ENCODE data around the gene MICU1. TPM values are rescaled to one million over a fixed set of nuclear protein-coding genes. Genes with fewer than 3 reads are reported as not detected.

Gene MICU1
- total RNA-seq, 1 donor from 2014 or later: 79.8 TPM

DNA sequence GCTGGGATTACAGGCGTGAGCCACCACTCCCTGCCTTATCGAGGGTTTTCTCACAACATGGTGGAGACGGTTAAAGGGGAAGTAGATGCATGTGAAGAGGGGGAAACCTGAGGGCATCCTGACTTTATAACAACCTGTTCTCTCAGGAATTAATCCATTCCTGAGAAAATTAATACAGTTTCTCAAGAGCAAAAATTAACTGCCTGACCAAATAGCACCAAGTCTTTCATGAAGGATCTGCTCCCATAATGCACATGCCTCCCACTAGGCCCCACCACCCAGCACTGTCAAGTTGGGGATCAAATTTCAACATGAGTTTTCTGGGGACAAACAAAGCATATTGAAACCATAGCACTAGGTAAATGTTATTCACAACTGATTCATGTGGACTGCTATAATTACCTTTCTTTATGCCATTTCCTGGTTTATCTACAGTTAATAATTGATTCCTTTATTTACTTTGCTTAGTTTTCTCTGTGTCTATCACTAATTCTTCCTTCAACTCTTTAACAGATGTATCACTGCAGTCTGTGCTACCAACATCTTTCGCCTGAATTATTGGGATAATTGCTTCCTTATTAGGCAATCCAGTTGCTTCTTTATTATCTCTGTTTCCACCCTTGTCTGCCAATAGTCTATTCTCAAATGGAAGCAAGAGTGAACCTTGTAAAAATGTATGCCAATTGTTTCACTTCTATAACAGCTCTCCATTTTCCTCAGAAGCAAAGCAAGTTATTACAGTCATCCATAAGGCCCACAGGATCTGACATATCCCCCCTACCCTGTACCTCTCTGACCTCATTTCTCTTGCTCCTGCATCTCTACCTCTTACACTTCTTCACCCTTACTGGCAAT is 12.9 kb upstream of the MICU1 start:
- H3K27ac ChIP-seq: no peak overlapping the region
- peaks cover 2% of the 10 kb centered on the region for H3K27me3 Mint-ChIP-seq (ENCODE audit: insufficient read depth, low read depth)
- H4K20me1 ChIP-seq (ENCODE audit: low read depth): no peaks in the 10 kb centered on the region
- no peaks in the 10 kb centered on the region for H3F3A ChIP-seq (ENCODE audit: low read depth)
- peaks cover 2% of the 10 kb centered on the region for H3K4me1 Mint-ChIP-seq
- TF ChIP-seq CTCF (IDR thresholded peaks at IDR 0.05) (no peak), EZH2 (IDR thresholded peaks at IDR 0.05) (no peak), EZH2phosphoT487 (IDR thresholded peaks at IDR 0.05) (no peak)
- H2AFZ ChIP-seq (replicated peaks): no peak overlapping the region
- no peak overlapping the region for H3K9ac ChIP-seq
- no peaks in the 10 kb centered on the region for H3K27me3 ChIP-seq
- H3K27ac Mint-ChIP-seq: no peak overlapping the region
- no peaks in the 10 kb centered on the region for H3K9me3 ChIP-seq (ENCODE audit: low read depth)
- DNase-seq (ENCODE audit: low spot score): no peak
- no peak overlapping the region for H3K4me3 Mint-ChIP-seq
- no peaks in the 10 kb centered on the region for H3K36me3 Mint-ChIP-seq
- no peaks in the 10 kb centered on the region for H3K36me3 ChIP-seq
- H3K4me3 ChIP-seq: no peak overlapping the region
- H3K4me2 ChIP-seq: no peak overlapping the region
- H3K4me1 ChIP-seq: no peaks in the 10 kb centered on the region
- peaks cover 2% of the 10 kb centered on the region for H3K9me3 Mint-ChIP-seq
- no peaks in the 10 kb centered on the region for H3K79me2 ChIP-seq (ENCODE audit: low read depth)

DNA sequence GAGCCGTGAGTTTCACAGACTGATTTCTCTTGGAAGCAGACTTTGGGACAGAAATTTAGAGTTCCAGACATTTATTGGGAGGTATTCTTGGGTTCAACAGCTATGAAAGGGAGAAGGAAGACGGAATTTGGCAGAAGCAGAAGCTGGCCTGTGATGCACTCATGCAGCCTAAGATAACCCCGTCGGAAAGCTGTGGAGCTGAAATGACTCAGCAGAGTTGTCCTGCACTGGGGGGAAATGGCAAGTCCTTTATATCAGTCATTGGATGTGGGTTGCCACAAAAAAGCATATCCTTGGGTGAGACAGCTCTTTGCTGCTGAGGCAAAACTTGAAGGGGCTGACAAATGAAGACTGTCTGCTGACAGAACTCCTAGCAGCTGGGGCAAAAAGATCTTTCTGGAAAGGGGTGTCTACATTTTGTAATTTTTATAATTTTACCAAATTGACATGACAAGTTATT is 11.5 kb upstream of the MICU1 start:
- no peak overlapping the region for H3K4me3 ChIP-seq
- peaks cover 2% of the 10 kb centered on the region for H3K4me1 Mint-ChIP-seq
- no peak overlapping the region for H3K27ac Mint-ChIP-seq
- no peaks in the 10 kb centered on the region for H3K9me3 ChIP-seq (ENCODE audit: low read depth)
- H3K4me2 ChIP-seq: no peak overlapping the region
- H2AFZ ChIP-seq (replicated peaks): no peak overlapping the region
- H3K79me2 ChIP-seq (ENCODE audit: low read depth): no peaks in the 10 kb centered on the region
- no peak overlapping the region for H3K9ac ChIP-seq
- H3K36me3 Mint-ChIP-seq: no peaks in the 10 kb centered on the region
- H3K27me3 Mint-ChIP-seq (ENCODE audit: insufficient read depth, low read depth): peaks cover 2% of the 10 kb centered on the region
- H3K36me3 ChIP-seq: no peaks in the 10 kb centered on the region
- no peaks in the 10 kb centered on the region for H3F3A ChIP-seq (ENCODE audit: low read depth)
- no peaks in the 10 kb centered on the region for H4K20me1 ChIP-seq (ENCODE audit: low read depth)
- TF ChIP-seq EZH2 (IDR thresholded peaks at IDR 0.05) (no peak), EZH2phosphoT487 (IDR thresholded peaks at IDR 0.05) (no peak), CTCF (IDR thresholded peaks at IDR 0.05) (no peak)
- no peak for DNase-seq (ENCODE audit: low spot score)
- H3K4me1 ChIP-seq: no peaks in the 10 kb centered on the region
- H3K9me3 Mint-ChIP-seq: peaks cover 2% of the 10 kb centered on the region
- no peak overlapping the region for H3K4me3 Mint-ChIP-seq
- H3K27me3 ChIP-seq: no peaks in the 10 kb centered on the region
- no peak overlapping the region for H3K27ac ChIP-seq

DNA sequence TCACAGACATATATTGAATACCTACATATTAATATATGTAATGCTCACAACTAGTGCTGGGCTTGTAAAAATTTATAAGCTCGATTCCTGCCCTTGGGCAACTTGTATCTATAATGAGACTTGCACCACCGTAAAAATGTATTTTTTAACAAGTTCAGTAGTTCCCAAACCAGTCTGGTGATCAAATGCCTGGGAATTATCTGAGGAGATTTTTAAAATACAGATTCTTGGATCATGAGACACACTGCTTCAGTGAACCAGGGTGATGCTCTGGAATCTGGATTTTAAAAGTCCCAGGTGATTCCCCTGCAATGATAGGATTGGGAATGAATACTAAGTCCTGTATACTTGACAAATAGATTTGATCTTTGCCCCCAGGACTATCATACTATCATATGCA is 4.3 kb upstream of the MICU1 start:
- no peak overlapping the region for H3K4me3 Mint-ChIP-seq
- peaks cover 6% of the 10 kb centered on the region for H3K79me2 ChIP-seq (ENCODE audit: low read depth)
- no peak for DNase-seq (ENCODE audit: low spot score)

More for the DNA sequence above, 4.3 kb upstream of the MICU1 start:
- Histone ChIP-seq H3K4me3 (no peak overlapping the region), H3K36me3 (no peaks in the 10 kb centered on the region), H3K9me3 (ENCODE audit: low read depth) (no peaks in the 10 kb centered on the region), H4K20me1 (ENCODE audit: low read depth) (no peaks in the 10 kb centered on the region), H3K4me1 (no peaks in the 10 kb centered on the region), H3K4me2 (no peak overlapping the region), H3K27me3 (no peaks in the 10 kb centered on the region), H2AFZ (replicated peaks) (no peak overlapping the region), H3F3A (ENCODE audit: low read depth) (no peaks in the 10 kb centered on the region), H3K27ac (no peak overlapping the region), H3K9ac (no peak overlapping the region)
- no peaks in the 10 kb centered on the region for H3K9me3 Mint-ChIP-seq
- TF ChIP-seq EZH2 (IDR thresholded peaks at IDR 0.05) (no peak), CTCF (IDR thresholded peaks at IDR 0.05) (no peak), EZH2phosphoT487 (IDR thresholded peaks at IDR 0.05) (no peak)
- peaks cover 4% of the 10 kb centered on the region for H3K4me1 Mint-ChIP-seq
- H3K27me3 Mint-ChIP-seq (ENCODE audit: insufficient read depth, low read depth): peaks cover 5% of the 10 kb centered on the region
- H3K27ac Mint-ChIP-seq: no peak overlapping the region
- H3K36me3 Mint-ChIP-seq: no peaks in the 10 kb centered on the region

Measured in neural progenitor cell (in vitro differentiated cells).